ENCODE results near the gene IGSF8.

DNA sequence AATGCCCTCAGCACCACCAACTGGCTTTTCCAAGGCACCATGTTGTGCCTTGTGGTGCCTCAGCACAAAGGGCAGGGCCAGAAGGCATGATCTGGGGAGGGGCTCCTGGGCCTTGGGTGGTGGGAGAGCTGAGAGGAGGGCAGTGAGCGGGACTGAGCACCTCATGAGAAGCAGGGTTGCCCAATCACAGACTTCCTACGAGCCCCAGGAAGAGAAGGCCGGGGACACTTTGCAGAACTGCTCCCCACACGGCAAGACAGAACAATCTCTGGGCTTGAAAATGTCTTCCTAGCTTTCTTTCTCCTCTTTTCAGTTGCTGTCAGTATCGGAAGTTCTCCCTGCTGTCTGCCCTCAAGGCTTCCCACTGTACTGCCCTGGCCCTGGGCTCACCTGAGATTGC is 35.2 kb downstream of the IGSF8 start:
- TF ChIP-seq, protein P1, sequence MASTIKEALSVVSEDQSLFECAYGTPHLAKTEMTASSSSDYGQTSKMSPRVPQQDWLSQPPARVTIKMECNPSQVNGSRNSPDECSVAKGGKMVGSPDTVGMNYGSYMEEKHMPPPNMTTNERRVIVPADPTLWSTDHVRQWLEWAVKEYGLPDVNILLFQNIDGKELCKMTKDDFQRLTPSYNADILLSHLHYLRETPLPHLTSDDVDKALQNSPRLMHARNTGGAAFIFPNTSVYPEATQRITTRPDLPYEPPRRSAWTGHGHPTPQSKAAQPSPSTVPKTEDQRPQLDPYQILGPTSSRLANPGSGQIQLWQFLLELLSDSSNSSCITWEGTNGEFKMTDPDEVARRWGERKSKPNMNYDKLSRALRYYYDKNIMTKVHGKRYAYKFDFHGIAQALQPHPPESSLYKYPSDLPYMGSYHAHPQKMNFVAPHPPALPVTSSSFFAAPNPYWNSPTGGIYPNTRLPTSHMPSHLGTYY (CRISPR knock-in tag; IDR thresholded peaks at IDR 0.05), result no peak
- no peak for TF ChIP-seq FOXK1 (CRISPR knock-in tag; IDR thresholded peaks at IDR 0.05)
- TF ChIP-seq, protein P2, sequence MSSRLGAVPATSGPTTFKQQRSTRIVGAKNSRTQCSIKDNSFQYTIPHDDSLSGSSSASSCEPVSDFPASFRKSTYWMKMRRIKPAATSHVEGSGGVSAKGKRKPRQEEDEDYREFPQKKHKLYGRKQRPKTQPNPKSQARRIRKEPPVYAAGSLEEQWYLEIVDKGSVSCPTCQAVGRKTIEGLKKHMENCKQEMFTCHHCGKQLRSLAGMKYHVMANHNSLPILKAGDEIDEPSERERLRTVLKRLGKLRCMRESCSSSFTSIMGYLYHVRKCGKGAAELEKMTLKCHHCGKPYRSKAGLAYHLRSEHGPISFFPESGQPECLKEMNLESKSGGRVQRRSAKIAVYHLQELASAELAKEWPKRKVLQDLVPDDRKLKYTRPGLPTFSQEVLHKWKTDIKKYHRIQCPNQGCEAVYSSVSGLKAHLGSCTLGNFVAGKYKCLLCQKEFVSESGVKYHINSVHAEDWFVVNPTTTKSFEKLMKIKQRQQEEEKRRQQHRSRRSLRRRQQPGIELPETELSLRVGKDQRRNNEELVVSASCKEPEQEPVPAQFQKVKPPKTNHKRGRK (CRISPR knock-in tag; IDR thresholded peaks at IDR 0.05; ENCODE audit: borderline replicate concordance), result no peak
- TF ChIP-seq, protein P3, sequence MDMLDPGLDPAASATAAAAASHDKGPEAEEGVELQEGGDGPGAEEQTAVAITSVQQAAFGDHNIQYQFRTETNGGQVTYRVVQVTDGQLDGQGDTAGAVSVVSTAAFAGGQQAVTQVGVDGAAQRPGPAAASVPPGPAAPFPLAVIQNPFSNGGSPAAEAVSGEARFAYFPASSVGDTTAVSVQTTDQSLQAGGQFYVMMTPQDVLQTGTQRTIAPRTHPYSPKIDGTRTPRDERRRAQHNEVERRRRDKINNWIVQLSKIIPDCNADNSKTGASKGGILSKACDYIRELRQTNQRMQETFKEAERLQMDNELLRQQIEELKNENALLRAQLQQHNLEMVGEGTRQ (CRISPR knock-in tag; IDR thresholded peaks at IDR 0.05), result no peak
- TF ChIP-seq NR2C2 (CRISPR knock-in tag; IDR thresholded peaks at IDR 0.05), result no peak
- no peak for TF ChIP-seq TP53 (CRISPR knock-in tag; IDR thresholded peaks at IDR 0.05)
- TF ChIP-seq, protein P4, sequence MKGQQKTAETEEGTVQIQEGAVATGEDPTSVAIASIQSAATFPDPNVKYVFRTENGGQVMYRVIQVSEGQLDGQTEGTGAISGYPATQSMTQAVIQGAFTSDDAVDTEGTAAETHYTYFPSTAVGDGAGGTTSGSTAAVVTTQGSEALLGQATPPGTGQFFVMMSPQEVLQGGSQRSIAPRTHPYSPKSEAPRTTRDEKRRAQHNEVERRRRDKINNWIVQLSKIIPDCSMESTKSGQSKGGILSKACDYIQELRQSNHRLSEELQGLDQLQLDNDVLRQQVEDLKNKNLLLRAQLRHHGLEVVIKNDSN (CRISPR knock-in tag; IDR thresholded peaks at IDR 0.05), result no peak
- TF ChIP-seq, protein P5, sequence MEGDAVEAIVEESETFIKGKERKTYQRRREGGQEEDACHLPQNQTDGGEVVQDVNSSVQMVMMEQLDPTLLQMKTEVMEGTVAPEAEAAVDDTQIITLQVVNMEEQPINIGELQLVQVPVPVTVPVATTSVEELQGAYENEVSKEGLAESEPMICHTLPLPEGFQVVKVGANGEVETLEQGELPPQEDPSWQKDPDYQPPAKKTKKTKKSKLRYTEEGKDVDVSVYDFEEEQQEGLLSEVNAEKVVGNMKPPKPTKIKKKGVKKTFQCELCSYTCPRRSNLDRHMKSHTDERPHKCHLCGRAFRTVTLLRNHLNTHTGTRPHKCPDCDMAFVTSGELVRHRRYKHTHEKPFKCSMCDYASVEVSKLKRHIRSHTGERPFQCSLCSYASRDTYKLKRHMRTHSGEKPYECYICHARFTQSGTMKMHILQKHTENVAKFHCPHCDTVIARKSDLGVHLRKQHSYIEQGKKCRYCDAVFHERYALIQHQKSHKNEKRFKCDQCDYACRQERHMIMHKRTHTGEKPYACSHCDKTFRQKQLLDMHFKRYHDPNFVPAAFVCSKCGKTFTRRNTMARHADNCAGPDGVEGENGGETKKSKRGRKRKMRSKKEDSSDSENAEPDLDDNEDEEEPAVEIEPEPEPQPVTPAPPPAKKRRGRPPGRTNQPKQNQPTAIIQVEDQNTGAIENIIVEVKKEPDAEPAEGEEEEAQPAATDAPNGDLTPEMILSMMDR (IDR thresholded peaks at IDR 0.05), result no peak

Measured in WTC11 (cell line).